ENCODE data around the gene MGME1. TPM values are rescaled to one million over a fixed set of nuclear protein-coding genes. Genes with fewer than 3 reads are reported as not detected.

MGME1 gene
- total and polyA plus RNA-seq, 9 of the 15 experiments (the other 6 are each of a cell fraction or from before 2014, with no cell fraction given), result 13.4 to 45.1 (median 30.6) TPM

- TF ChIP-seq GMEB1 (CRISPR knock-in tag; IDR thresholded peaks at IDR 0.05), result no peak
- TF ChIP-seq TAF1 (IDR thresholded peaks at IDR 0.05; ENCODE audit: control insufficient read depth, extremely low read depth, insufficient read depth, low read length, severe bottlenecking), result no peak
- peak; percentile 82 for TF ChIP-seq PKNOX1 (IDR thresholded peaks at IDR 0.05)
- no peak for TF ChIP-seq ZFP30 (CRISPR knock-in tag; IDR thresholded peaks at IDR 0.05; ENCODE audit: borderline replicate concordance)
- TF ChIP-seq, protein P1, sequence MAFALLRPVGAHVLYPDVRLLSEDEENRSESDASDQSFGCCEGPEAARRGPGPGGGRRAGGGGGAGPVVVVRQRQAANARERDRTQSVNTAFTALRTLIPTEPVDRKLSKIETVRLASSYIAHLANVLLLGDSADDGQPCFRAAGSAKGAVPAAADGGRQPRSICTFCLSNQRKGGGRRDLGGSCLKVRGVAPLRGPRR (CRISPR knock-in tag; IDR thresholded peaks at IDR 0.05), result no peak
- TF ChIP-seq MTA3 (IDR thresholded peaks at IDR 0.05; ENCODE audit: borderline replicate concordance), result peak; percentile 89
- TF ChIP-seq ELK3 (CRISPR knock-in tag; IDR thresholded peaks at IDR 0.05), result no peak
- TF ChIP-seq RREB1 (CRISPR knock-in tag; IDR thresholded peaks at IDR 0.05), result no peak
- TF ChIP-seq ZFPM2 (CRISPR knock-in tag; IDR thresholded peaks at IDR 0.05), result no peak
- TF ChIP-seq MAFF (IDR thresholded peaks at IDR 0.05; ENCODE audit: low read length), result peak; percentile 56; the same call in 1 of the 2 replicates
- TF ChIP-seq RFX1 (IDR thresholded peaks at IDR 0.05), result no peak
- TF ChIP-seq, protein P2, sequence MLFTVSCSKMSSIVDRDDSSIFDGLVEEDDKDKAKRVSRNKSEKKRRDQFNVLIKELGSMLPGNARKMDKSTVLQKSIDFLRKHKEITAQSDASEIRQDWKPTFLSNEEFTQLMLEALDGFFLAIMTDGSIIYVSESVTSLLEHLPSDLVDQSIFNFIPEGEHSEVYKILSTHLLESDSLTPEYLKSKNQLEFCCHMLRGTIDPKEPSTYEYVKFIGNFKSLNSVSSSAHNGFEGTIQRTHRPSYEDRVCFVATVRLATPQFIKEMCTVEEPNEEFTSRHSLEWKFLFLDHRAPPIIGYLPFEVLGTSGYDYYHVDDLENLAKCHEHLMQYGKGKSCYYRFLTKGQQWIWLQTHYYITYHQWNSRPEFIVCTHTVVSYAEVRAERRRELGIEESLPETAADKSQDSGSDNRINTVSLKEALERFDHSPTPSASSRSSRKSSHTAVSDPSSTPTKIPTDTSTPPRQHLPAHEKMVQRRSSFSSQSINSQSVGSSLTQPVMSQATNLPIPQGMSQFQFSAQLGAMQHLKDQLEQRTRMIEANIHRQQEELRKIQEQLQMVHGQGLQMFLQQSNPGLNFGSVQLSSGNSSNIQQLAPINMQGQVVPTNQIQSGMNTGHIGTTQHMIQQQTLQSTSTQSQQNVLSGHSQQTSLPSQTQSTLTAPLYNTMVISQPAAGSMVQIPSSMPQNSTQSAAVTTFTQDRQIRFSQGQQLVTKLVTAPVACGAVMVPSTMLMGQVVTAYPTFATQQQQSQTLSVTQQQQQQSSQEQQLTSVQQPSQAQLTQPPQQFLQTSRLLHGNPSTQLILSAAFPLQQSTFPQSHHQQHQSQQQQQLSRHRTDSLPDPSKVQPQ (CRISPR knock-in tag; IDR thresholded peaks at IDR 0.05; ENCODE audit: borderline replicate concordance), result no peak
- TF ChIP-seq PHF8 (IDR thresholded peaks at IDR 0.05; ENCODE audit: borderline replicate concordance, low read length), result no peak
Measured at GRCh38 chr20:17925141-17925939, 43.5 kb upstream of the MGME1 start (continued).
